Medulla oblongata (tissue), 1 donor: Measurements from ENCODE around the gene KLHL29.
A peak's percentile ranks its signal among the peaks of the same experiment; 100 is the strongest.

ENCODE experiments used
- DNase-seq: peaks from one replicate; pipeline ENCODE4 v3.0.0-alpha.2; 2015; ENCODE audit errors: extremely low spot score

The KLHL29 gene

DNA sequence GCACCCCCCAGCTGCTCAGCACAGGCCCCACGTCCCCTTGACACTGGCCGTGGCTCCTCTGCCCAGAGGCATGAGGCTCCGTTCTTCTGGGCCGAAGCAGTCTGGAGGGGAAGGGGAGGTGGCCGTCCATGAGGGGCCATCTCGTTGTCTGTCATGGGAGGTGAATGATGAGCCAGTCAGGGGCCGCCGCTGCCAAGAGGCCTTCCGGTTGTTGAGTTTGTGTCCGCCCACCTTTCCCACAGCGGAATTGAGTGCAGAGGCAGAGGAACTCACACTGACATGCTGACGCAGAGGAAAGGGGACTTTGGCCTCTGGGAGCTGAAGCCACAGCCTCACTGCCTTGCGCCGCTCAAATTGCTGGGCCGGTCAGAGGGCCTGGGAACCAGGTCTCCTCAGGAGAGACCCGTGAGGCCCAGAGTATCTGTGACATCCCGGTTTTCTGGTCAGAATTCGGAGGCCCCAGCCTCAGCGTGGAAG, 273.5 kb downstream of the KLHL29 start:
- no peak for DNase-seq

DNA sequence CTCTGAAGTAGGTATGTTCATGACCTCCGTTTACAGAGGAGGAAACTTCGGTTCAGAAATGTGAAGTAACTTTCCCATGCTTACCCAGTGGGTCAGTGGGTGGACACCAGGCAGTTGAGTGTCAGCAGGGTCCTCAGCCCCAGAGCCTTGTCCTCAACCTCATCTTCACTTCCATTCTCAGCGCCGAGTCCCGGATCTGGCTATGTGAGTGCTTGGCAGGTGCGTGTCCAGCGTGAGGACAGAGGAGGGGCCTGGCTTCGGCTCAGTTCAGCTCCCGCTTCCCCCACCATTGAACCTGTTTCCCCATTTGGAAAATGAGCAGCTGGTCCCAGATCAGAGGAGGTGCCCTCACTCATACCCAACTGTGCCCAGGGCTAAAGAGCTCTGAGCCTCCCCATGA, 274.3 kb downstream of the KLHL29 start:
- no peak for DNase-seq

DNA sequence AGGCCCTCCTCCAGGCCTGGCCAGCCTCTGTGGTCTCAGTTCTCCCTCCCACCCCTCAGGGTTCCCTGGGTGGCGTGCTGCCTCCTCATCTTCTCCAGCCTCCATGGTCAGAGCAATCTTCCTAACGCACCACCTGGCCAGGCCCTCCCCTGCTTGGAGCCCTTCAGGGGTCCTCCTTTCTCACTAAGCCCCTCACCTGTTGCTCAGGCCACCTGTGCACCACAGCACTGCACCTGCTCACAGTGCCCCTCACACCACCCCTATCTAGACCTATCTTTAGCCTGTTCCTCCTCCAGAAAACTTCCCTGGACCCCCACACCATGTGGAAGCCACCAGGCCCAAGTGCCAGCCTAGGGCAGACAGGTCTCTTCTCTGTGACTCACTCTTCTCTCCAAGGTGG, 274.8 kb downstream of the KLHL29 start:
- no peak for DNase-seq

DNA sequence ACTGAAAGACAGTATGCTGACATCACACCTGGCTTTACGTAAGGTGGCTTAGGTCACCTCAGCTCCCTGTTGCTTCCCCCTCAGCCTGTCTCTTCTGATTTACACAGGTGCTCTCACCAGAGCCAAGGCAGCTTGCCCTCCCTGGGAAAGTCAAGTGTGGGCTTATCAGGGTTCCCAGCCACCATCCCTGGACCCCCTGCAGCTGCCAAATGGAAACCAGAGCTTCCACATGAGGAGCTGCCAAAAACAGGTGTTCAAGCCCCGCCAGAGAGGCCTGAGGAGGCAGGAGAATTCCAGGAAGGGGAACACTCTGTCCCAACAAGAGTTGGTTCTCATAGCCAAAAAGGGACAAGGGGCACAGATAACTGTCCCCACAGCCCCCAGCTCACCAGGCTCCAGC, 275.3 kb downstream of the KLHL29 start:
- no peak for DNase-seq

DNA sequence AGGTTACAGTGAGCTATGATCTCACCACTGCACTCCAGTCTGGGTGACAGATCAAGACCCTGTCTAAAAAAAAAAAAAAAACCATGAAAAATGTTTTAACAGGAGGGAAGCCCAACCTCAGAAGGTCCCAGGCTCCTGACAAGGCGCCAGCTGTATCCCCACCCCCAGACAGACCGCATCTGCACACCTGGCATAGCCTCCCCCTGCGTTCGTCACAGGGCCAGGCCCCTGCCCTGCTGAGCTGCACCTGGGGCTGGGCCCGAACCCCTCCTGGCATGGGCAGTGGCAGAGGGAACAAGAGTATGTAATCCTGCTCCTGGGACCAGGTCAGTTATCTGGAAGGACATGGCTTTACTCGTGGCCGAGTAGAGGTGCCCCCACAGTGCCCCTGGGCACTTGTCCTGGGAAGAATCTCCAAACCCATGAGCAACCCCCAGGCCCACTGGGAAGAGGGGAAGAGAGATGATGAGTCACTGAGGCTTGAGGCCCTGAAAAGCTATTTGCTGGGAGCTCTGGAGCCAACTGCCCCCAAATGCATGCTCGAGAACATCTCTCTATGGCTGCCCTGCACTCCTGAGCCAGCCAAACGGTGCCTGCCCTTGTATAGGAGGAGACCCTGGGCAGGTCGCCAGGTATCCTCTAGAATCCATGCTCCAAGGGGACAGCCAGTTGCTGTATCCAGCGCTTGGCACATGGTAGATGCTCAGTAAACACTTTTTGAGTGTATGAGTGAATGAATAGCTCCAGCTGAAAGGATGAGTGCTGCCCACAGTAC, 276.5 kb downstream of the KLHL29 start:
- DNase-seq: no peak

DNA sequence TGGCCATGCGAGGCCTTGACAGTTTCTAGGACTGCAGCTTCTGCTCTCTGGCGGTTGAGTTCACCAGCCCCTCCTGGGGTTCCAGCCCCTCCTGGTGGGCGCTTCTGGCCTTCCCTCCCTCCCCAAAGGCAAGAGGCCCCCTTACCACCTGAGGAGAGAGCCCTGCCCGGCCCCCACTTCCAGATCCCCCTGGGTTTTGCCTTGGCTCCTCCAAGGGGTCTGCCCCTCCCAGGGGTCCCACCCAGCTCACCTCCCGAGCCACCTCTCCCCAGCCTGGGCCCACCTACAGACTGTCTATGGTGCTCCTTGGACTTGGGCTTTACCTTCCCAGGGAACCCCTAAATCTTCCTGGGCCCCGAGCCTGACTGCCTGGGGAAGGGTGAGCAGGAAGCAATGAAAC, 277.5 kb downstream of the KLHL29 start:
- DNase-seq: no peak

DNA sequence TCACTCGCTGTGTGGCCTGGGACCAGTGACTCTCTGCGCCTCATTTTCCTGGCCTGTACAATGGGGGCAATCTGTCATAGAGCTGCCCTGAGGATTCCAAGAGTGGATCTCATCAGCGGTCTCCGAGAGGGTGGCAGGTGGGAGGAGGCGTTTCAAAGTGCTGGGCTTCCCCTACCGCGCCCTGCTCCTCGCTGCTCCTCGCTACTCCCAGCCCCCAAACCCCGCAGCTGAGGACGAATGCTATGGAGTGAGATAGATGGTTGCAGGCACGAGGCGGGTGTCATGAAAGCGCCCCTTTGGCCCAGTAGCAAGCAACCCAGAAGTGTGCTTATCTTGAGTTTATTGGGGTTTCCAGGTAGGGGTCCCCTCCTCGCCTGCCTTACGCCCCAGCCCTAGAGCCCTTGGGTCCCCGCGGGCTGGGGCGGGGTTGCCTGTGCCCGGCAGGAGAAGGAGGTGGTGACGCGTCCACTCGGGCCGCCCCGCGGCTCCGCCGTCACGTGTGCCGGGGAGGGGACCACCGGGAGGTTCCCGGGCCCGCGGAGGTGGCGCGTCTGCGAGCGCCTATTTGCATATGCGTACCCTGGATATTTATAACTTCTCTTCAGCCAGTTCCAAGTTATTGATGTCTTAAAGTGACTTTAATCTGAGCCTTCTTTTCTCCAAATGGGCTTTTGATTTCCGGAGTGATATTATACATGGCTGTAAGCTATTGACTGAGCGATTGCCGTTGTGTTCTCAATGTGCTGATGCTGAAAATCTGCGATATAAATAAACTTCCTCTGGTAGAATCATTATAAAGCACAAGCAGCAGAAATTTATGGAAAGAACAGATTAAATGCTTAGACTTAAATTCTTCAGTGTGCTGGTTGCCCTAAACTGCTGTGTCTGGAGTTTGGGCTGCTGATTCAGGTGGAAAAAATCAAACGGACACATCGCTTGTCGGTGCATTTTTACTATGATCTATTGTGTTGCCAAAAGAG, 278.3 kb downstream of the KLHL29 start:
- DNase-seq: no peak

DNA sequence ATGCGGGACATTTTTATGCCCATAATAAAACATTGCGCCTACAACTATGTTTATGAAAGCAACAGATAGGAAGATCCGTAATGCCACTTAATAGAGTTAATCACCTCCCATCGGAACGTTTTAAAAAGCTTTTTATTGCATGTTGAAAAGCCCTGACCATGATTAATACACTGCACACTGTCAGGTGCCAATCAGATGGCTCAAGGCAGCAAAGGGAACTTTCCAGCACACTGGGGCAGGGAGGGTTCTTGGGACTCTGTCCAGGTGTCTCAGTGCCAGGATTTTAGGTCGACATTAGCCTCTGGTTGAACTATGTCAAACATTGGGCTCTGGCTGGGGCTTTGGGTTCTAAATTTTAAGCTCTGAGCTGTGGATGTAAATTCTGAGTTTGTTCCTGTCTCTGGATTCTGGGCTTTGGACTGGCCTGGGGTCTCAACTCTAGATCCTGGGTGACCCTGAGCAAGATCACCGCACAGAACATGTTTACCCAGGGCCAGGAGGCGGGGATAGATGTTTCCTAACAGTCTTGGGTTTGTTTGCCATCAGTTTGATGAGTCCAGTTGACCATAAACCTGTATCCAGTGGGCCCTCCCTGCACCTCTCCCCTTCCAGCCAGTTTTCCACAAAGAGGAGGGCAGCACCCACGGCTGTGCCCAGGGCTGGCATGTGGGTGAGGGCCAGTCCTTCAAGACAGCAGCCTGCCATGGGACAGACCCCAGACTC, 279.2 kb downstream of the KLHL29 start:
- no peak for DNase-seq

DNA sequence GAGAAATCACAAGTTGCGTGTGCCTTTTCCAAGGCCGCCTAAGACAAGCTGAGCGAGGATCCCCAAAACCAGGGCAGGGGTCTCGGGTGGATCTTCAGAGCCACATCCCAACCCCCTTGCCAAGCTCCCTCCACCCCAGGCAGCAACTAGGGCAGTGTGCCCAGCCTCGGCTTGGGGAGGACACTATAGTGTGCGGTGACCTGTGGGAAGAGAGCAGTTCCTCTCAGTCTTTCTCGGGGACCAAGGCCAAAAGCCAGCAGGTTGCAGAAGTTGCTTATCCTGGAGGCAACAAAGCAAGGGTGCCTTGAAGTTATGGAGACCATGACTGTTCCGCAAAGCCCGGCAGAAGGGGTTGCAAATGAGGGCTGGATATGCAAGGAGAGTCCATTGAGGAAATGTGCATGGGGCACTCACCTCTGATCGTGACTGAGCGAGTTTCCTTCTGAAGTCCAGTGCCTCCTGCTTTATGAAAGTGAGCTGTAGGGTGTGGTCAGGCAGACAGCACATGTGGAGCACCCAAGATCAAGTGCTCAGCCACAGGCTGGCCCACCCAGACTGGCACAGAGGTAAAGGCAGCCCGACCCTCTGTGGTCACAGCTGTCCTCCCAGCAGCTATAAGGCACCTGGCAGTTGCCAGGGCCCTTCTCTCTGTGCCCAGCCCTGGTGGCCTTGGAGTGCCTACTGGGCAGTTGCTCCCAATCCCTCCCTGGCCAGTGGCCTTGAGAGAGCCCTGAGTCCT, 281.4 kb downstream of the KLHL29 start:
- no peak for DNase-seq

DNA sequence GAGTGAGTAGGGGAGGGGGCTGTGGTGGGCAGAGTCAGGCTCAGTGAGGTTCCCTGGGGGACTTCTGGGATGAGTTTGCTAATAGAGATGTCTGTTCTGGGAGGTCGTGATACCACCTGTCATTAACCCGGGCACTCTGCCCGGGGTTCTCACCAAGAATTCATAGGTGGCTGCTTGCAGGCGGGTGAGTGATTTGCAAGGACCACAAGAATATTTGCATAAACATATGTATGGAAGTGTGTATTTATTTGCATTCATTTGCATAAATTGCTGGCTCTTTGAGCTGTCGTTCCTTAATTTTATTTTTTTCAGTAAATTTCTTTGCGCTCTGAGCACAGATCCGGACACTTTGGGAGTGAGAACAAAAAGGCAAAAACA, 282.0 kb downstream of the KLHL29 start:
- DNase-seq: no peak

DNA sequence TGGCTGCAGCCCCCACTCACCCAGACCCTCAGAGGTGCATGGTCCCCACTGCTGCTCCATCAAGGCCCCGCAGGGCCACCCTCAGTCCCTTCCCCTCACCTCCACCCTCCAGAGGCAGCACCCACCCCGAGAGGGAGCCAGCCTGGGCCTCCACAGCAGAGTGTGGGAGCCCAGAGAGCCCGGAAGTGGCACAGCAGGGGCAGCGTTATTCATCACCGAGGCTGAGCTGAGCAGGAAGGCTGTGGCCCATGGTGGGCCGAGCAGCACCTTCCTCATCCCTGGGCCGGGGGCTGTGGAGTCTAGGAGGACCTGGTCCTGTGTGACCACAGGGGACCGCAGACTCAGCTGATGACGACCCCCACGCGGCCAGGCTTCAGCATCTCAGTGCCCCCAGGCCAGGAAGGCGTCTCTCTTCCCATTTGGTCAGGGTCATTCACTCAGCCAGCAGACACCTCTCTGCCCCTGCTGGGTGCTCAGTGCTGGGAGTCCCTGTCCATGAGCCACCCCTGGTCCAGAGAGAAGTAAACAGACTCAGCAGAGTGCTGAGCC, 283.9 kb downstream of the KLHL29 start:
- no peak for DNase-seq

DNA sequence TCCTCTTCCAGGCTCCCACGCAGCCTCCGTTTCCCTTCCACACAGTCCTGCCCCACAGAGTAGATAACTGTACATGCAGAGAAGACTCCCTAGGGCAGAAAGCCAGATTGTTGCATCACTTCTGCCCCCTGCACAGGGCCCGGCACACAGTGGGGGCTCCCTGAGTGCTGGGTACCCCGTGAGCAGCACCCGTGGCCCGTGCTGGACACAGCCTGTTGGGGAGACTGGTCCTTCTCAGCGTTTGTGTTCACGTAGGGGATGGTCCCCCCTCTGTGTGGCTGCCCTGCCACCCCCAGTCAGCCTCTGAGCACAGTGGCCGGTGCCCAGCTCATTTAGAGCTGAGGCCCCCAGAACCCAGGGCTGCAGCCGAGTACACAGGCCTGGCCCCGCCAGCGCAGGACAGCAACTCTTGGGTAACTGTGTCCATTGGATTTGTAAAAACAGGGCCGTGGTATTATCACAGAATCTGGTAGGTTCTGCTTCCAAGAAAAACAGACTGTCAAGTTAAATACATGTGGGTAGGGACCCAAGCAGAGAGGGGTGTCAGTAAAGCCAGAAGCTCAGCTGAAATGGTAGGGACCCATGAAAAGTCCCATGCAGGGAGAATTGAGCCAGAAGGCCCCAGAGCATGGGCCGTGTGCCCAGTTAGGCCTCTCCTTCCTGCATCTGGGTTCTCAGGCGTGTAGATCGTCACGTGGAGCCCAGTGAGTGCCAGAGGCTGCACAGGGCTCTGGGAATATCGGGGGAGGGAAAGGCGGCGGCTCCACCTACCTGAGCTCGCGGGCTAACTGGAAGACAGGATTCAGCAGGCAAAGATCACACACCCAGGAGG, 284.6 kb downstream of the KLHL29 start:
- DNase-seq: peak; percentile 39

DNA sequence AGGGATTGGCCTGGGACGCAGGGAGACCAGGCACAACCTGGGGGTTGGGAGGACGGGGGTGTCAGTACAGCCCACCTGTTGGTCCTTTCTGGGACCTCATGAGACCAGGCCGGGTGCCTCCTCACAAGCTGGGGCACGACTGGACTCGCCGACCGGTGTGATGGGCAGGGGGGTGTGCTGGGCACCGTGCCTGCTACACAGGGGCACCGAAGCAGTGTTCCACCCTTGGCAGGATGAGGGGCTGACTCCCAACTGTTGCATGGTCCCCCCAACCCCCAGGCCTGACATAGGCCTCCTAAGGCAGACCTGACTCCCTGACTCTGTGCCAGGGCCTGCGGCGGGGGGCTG, 285.2 kb downstream of the KLHL29 start:
- no peak for DNase-seq

DNA sequence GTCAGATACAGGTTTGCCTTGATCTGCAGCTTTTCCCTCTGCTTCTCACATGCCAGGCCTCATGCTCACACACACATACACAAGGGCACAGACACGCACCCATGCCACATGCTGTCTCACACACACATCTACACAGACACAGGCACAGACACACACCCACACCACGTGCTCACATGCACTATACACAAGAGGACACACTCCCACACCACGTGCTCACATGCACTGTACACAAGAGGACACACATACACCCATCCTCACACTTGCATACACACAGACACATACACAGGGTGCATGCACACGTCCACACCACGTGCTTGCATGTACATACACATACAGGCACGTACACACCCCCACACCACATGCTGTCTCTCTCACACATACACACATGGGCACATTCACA, 288.1 kb downstream of the KLHL29 start:
- DNase-seq: no peak

DNA sequence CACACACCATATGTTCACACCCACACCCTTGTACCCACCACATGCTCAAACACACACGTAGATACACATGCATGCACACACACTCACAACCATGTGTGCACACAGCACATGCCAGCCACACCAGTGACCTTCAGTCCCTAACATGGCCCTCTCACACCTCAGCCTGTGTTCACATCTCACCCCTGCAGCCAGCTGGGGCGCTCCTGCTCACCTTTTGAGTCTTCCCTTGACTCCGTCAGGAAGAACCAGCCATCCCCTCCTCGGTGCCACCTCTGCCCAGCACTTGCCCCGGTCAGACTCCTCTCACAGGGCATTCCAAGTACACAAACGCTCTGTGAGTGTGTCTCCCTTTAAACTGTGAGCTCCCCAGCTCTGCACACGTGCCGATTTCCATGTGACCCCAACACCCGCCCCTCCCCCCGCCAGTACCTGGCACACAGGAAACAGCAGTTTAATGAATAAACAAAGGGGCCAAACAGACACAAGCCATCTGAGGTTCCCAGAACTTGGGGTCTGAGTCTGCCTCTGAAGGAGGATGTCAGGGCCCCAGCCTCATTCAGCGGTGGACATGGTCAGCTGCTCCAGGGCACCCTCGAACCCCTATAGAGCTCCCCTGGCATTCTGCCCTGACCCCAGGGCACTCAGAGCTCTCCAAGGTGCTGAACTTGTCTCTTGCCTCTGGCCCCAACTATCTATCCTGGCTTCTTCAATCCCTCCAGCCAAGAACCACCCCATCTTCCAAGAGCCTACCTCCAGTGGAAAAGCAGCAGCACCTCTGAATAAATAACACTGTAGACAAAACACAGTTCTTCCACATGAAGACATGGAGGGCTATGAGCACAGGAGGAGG, 289.1 kb downstream of the KLHL29 start:
- no peak for DNase-seq

DNA sequence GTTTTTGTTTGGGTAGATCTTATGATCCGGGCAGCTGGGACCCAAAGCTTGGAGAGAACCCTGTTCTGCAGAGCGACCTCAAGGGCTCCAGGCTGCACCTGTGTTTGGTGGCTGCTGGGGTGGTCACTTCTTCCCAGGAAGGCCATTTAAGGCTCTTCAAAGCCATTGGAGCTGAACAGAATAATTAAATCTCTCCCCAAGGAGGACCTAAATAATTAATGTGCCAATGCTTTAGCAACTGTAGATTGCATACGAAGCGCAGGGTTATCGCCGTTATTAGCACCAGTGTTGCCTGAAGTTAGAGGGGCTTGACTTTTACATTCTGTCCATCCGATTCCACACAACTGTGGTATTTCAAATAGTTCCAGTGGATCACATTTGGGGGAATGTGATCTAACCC, 290.5 kb downstream of the KLHL29 start:
- no peak for DNase-seq

DNA sequence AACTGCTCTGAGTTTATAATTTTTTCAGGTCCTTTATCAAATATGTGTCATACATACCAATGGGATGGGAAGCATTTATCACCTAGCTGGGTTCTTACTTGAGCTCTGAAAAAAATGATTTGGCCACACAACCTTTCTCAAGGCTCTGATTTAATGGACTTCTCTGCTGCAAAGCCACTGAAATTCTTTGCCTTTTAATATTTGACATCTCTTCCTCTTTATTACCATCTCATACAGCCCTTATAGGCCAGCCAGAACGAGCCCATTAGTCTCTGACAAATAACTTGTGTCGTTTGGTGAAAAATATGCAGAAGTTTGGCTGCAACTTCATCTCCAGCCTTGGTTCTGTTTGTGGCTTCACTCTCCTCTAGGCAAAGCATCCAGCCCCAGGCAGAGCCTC, 292.9 kb downstream of the KLHL29 start:
- DNase-seq: no peak

DNA sequence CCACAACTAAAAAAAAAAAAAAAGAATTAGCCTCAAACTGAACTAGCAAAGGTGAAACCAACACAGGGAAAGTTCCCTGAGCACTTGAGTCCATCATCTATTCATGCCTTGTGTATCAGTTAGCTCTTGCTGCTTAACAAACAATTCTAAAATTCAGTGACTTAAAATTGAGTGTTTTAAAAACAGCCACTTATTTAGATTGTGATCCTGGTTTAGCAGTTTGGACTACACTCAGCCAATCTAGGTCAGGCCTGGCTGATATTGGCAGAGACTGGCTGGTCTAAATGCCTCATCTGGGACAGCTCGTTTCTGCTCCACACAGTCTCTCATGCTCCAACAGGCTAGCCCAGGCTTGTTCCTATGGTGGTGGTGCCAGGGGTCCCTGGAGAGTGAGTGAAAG, 294.1 kb downstream of the KLHL29 start:
- DNase-seq: no peak

DNA sequence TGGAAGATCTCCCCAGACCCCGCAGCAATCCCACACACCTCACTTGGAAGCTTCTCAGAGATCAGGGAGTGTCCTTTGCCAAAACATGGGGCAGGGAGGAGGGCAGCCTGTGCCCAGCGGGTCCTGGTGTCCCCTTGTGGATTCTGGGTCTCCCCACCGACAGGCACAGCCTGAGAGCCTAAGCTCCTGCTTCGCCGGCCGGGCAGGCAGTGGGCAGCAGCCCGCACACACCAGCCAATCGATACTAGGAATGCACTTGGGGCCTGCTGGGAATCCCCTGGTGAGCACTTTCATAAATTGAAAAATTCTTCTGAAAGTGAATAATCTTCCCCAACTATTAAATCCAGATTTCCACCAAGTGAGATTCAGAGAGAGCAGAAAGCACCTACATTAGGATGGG, 296.0 kb downstream of the KLHL29 start:
- no peak for DNase-seq
